Choroid plexus epithelial cell (primary cell): Measurements from ENCODE around the gene RIPOR2.

Source experiments
- DNase-seq: peaks from one replicate; pipeline ENCODE4 v3.0.0-alpha.2; 2010; ENCODE audit warnings: low read depth
- H3K4me3 ChIP-seq: 2 replicates; pipeline ENCODE4 v1.5.1; 2011; ENCODE audit warnings: low read depth, mild to moderate bottlenecking, control low read depth, low read length, moderate library complexity
- CTCF ChIP-seq: conservative IDR thresholded peaks from 2 replicates; pipeline ENCODE4 v1.5.1; 2011; ENCODE audit warnings: low read depth, mild to moderate bottlenecking, control low read depth, inconsistent platforms, low read length, moderate library complexity

RIPOR2 gene

GRCh38 chr6:24856901-24857670 is 78.7 kb downstream of the RIPOR2 start:
- no peak for TF ChIP-seq CTCF
- no peak for DNase-seq
- no peak overlapping the region for H3K4me3 ChIP-seq

GRCh38 chr6:24856246-24856599 is 79.5 kb downstream of the RIPOR2 start:
- no peak for DNase-seq
- no peak for TF ChIP-seq CTCF
- no peak overlapping the region for H3K4me3 ChIP-seq

- TF ChIP-seq CTCF = peak; percentile 92
- no peak overlapping the region for H3K4me3 ChIP-seq
- peak; percentile 89 for DNase-seq
Measured at GRCh38 chr6:24855395-24856245, 80.1 kb downstream of the RIPOR2 start.

- H3K4me3 ChIP-seq = no peak overlapping the region
- no peak for DNase-seq
- TF ChIP-seq CTCF = no peak
Measured at GRCh38 chr6:24854077-24854666, 81.6 kb downstream of the RIPOR2 start.

- H3K4me3 ChIP-seq = no peak overlapping the region
- no peak for DNase-seq
- no peak for TF ChIP-seq CTCF
Measured at GRCh38 chr6:24851086-24851485, 84.7 kb downstream of the RIPOR2 start.

GRCh38 chr6:24849713-24850112 is 86.0 kb downstream of the RIPOR2 start:
- no peak for TF ChIP-seq CTCF
- no peak for DNase-seq
- no peak overlapping the region for H3K4me3 ChIP-seq
